PC-3 (cell line): ENCODE results near the gene SET.

Experiments used
- EZH2 ChIP-seq: fragments of 300-600 bp; sonication (generic); IDR thresholded peaks from one replicate; pipeline ENCODE4 v1.6.1; 2017; ENCODE audit warnings: antibody characterized with exemption, mild to moderate bottlenecking, low read length; ENCODE audit not compliant: unreplicated experiment
- TF ChIP-seq, protein P1 (sequence below): fragments of 300-600 bp; sonication (generic); conservative IDR thresholded peaks from 2 replicates; pipeline ENCODE4 v1.5.1; 2017; ENCODE audit warnings: antibody characterized with exemption, low read depth, mild to moderate bottlenecking, low read length

DNA sequence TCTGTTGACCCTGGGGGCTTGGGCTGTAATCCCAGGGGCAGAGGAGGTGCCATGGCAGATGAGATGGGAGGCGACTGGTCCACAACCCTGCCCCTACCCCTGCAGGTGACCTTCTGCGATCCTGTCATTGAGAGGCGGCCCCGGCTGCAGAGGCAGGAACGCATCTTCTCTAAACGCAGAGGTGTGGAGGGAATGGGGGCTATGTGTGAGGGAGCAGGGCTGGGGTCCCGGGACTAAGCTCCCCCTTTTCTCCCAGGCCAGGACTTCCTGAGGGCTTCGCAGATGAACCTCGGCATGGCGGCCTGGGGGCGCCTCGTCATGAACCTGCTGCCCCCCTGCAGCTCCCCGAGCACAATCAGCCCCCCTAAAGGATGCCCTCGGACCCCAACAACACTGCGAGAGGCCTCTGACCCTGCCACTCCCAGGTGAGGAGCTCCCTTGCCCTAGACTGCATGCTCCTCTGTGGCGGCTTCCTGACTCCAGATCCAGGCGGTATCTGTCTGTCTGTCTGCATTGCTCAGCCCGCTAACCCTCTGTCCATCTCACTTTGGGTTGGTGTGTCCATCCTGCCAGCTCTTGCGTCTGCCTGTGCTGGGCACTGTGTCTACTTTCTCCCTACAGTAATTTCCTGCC is 25.0 kb downstream of the SET start:
- TF ChIP-seq, protein P1, sequence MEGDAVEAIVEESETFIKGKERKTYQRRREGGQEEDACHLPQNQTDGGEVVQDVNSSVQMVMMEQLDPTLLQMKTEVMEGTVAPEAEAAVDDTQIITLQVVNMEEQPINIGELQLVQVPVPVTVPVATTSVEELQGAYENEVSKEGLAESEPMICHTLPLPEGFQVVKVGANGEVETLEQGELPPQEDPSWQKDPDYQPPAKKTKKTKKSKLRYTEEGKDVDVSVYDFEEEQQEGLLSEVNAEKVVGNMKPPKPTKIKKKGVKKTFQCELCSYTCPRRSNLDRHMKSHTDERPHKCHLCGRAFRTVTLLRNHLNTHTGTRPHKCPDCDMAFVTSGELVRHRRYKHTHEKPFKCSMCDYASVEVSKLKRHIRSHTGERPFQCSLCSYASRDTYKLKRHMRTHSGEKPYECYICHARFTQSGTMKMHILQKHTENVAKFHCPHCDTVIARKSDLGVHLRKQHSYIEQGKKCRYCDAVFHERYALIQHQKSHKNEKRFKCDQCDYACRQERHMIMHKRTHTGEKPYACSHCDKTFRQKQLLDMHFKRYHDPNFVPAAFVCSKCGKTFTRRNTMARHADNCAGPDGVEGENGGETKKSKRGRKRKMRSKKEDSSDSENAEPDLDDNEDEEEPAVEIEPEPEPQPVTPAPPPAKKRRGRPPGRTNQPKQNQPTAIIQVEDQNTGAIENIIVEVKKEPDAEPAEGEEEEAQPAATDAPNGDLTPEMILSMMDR, result no peak
- no peak for TF ChIP-seq EZH2
